Measurements from ENCODE around the gene MAML3.

Gene MAML3

DNA sequence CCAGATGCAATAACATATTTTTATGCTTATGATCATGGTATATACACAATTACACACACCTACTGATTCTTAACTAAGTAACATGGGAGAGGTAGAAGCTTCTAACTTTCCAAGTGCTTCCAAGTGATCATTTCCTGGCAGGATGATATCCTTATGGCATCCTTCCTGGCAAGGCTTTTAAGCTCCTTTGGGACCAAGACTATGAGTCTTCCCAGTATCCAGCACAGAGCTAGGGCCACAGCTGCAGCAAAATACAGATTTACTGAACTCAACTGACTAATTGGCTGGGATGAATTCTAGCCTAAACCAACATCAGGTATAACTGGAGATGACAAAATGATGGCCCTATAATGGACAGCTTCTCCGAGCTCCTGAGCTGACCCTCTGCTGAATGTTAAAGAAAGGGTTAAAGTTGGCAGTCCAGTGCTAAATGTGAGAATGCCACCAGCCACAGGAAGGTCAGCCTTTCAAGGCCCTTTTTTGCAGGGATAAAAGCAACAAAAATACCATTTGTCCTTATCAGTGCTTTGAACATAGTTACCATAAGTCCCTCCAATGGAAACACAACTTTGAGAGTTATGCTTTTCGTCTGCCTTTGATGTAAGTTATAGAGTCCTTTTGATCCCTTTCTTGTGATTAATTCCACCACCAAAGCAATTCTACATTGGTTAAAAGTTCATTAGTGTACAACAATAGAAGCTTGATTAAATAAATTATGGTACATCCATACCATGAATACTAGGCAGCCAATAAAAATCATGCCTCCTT, 415.0 kb downstream of the MAML3 start:
- no peak for DNase-seq

DNA sequence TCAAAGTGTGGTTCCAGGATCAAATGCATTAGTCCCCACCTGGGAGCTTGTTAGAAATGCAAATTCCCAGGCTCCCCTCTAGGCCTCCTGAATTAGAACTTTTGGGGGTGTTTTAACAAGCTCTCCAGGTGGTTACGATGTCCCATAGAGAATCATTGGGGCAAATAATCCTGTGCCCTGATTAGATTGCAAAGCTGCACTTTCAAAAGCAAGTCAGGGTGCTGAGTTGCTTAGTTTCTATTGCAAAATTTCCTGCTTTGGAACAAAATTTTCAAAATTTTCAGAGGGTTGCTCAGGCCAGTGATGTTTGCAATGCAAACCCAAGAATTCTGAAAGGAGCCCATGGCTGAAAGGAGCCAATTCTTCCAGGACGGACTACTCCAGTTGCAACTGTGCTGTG, 417.3 kb downstream of the MAML3 start:
- no peak for DNase-seq

GRCh38 chr4:139736274-139736660, 417.7 kb downstream of the MAML3 start:
- no peak for DNase-seq

GRCh38 chr4:139735381-139736273, 418.4 kb downstream of the MAML3 start:
- no peak for DNase-seq

DNA sequence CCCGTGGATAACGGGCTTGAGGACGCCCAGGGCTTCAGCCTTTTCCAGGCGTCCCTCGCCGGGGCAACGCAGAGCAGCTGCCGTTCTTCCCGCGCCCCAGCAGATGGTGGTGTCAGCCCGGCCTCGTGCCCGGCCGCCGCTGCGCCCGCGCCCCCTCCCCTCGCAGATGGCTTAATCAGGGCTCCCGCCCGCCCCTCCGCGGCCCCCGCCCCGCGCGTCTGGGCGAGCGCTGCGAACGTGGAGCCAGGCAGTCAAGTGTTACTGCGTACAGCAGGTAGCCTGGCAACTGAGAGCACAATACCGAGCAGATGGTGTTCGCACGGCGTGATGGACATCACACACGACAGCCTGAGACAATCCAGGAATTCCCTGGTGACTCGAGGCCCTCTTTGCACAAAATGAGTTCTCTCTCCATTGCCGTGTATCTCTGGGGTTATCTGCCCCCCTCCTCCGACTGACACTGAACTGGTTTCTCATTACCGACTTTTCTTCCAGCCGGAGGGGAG, 419.1 kb downstream of the MAML3 start:
- DNase-seq: peak; percentile 41 to 81

DNA sequence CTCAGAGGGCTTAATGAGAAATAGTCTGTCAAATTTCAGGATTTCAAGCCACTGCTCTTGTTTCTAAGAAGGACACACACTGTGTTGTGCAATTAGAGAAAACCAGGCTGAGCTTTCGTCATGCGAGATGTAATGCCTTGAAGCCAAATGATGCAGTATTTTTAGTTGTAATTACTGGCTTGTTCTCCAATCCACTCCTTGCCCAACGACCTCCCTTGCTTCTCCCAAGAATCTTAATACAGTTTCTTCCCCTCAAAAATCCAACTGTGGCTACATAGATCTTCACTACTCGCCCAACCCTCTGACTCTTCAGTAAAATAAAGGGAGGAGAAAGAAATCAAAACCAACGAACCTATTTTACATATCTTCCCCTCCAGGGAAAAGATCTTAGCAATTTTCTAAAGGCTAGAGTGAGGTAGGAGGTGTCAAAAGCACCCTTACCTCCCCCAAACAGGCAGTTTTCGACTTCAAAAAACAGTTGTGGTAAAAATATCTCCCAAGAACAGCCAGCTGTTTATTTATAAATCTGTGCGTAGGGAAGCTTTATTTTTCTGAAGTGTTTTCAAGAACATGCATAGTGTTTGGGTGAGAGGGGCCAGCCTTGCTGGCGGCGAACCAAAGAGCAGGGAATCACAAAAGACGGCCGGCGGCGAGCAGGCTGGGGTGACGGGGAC, 419.6 kb downstream of the MAML3 start:
- DNase-seq: peak in 1 of 2 donors; percentile 52

GRCh38 chr4:139732991-139733570, 420.9 kb downstream of the MAML3 start:
- no peak for DNase-seq

DNA sequence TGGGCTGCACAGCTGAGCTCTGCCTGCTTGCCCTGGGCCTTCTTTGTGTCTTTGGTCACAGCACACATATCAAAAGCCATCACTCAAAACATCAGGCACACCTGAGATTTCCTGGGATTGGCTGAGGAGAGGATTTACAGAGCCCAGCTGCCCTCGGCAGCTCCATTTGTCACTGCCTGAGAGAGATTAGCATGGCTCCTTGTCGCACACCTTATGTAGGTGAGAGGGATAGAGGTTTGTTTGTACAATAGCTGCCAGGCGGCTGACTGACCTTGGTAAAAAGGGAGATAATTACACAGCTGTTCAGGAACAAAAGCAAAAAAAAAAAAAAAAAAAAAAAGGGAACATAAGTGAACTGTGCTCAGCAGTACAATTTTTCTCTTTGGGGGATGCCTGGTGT, 425.1 kb downstream of the MAML3 start:
- DNase-seq: no peak

GRCh38 chr4:139728146-139728545, 425.8 kb downstream of the MAML3 start:
- DNase-seq: no peak

GRCh38 chr4:139726615-139727014, 427.4 kb downstream of the MAML3 start:
- no peak for DNase-seq

DNA sequence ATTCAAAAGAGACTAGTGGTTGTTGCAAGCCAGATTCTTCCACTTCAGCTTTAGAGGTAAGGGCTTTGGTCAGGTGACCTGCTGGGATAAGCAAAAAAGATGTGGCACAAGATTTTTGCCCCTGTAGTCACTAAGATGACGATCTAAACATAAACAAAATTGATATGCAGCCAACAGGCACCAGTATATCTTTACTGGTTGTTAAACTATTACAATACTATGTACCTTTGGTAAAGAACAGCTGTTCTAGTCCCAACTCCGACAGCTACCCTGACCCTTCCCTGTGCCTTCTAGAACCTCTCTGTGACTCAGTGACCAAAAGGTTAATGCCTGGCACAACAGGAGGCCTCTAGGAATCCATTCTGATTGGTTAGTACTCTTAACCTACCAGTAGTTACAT, 428.7 kb downstream of the MAML3 start:
- no peak for DNase-seq

- DNase-seq: no peak
Measured at GRCh38 chr4:139721789-139722188, 432.2 kb downstream of the MAML3 start.

DNA sequence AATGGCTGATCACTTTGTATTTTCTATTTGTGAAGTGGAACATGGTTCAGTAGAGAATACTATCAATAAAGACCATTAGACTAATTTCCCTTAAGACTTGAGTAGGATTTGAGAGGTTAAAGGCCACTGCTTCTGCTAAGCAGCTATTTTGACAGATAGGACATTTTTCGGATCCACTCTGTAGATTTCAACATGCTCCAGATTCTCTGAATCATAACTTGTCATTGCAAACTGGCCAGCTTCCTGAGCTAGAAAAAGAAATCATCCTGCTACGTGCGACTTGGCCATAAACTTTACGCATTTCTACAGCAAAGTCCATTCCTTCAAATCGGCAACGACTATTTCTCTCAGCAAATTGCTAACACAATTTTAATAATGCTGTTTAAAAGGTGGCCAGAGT, 433.2 kb downstream of the MAML3 start:
- DNase-seq: no peak

DNA sequence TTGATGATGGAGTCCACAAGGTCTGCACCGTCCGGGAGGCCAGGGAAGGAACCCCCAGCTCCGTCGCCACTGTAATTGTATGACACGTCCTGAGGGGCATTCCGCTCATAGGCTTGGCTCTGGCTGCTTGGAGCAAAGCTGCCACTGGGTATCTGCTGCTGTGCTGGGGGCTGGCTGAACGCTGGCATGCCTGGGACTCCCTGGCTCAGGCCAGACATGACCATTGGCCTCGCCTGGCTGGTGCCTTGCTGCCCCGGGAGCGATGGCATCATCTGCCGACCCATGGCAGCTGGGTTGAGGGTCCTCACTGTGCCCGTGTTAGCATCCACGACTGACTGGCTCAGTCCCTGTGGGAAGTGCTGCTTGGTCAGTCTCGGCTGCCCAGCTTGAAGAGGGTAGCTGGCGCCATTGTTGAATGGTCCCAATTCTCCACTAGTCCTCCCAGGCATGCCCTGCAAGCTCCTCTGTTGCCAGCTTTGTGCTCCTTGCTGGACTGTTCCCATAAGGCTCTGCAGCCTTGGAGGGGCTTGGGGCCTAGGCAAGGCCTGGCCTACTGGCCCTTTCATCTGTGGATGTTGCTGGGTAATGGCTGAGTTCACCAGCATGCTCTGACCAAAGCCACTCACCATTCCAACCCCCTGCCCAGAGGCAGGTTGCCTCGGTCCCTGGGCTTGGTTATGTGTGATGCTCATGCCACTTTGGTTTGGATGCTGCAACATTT, 434.4 kb downstream of the MAML3 start:
- no peak for DNase-seq

DNA sequence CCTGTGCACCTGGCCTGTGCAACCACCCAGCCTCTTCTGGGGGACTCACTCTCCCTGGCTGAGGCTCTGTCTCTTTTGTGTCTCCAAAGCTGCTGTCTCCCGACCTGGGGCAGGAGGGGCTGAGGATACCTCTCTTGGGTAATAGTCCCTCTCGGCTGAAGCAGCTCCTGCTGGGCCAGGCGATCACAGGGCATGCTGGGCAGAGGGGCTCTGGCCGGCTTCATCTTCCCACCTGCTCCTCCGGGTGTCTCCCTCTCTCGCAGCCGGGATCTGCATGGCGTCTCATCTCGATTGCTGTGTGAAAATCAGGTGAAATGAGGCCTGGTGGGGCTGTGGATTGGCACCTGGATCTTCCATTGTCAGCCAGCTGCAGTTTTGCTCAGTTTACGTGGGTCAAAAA, 435.2 kb downstream of the MAML3 start:
- no peak for DNase-seq

- no peak for DNase-seq
Measured at GRCh38 chr4:139718358-139718757, 435.6 kb downstream of the MAML3 start.

DNA sequence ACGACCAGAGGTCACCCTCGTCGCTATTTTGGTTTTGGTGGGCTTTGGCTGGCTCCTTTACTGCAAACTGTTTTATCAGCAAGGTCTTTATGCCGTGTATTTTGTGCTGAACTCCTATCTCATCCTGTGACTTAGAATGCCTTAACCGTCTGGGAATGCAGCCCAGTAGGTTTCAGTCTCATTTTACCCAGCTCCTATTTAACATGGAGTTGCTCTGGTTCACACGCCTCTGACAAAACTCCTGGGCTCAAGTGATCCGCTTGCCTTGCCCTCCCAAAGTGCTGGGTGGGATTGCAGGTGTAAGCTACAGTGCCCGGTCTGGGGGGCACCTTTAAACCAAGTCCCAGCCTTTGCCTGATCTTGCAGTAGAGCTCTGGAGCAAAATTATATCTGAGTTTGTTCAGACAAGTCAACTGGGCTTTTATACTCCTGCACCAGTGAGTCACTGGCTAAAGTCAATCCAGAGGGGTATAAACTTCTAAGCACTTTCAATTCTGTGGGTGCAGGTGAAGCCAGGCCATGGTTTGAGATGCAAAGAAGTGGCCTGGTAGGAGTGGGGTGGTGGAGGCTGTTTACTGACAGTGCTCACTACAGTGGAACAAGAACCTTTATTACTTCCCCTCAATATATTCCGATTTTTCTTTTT, 438.1 kb downstream of the MAML3 start:
- DNase-seq: no peak

DNA sequence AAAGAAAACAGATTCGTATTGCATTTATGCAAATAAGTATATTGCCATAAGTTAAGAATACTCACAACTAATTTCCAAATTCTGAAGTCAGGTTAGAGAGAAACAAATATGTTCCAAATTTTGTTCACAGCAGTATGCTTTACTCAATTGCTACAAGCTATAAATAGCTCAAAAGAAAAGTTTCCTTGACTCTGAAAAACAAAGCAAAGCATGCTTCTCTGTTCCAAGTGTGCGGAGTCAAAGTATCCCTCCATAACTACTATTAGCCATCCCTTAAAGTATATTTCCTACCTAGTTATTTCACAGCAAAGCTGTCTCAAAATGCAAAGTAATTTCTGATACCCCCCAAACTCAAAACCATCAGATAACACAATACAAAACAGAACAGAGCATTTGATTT, 441.1 kb downstream of the MAML3 start:
- DNase-seq: no peak

- DNase-seq: no peak
Measured at GRCh38 chr4:139711461-139711860, 442.5 kb downstream of the MAML3 start.

- DNase-seq: no peak
Measured at GRCh38 chr4:139710073-139710472, 443.9 kb downstream of the MAML3 start.

- DNase-seq: no peak
Measured at GRCh38 chr4:139709660-139710059, 444.3 kb downstream of the MAML3 start.
